Parathyroid adenoma (tissue), 2 donors: Measurements from ENCODE around the gene RLF.

Experiments
- H2AFZ ChIP-seq: fragments of 300-600 bp; sonication (generic); one replicate; pipeline ENCODE4 v1.7.0; 2017; ENCODE audit warnings: antibody characterized with exemption, mild to moderate bottlenecking
- H3K27ac ChIP-seq: fragments of 300-600 bp; sonication (generic); one replicate; pipeline ENCODE4 v1.7.0; 2017
- H3K27me3 ChIP-seq: fragments of 300-600 bp; sonication (generic); one replicate; pipeline ENCODE4 v1.7.0; 2017; ENCODE audit warnings: low read length; ENCODE audit not compliant: control insufficient read depth, insufficient read depth
- H3K36me3 ChIP-seq: fragments of 300-600 bp; sonication (generic); one replicate; pipeline ENCODE4 v1.7.0; 2017; ENCODE audit warnings: low read length; ENCODE audit not compliant: control insufficient read depth, insufficient read depth
- H3K4me1 ChIP-seq: fragments of 300-600 bp; sonication (generic); one replicate; pipeline ENCODE4 v1.7.0; 2017; ENCODE audit warnings: control low read depth
- H3K4me2 ChIP-seq: fragments of 300-600 bp; sonication (generic); one replicate; pipeline ENCODE4 v1.7.0; 2017; ENCODE audit warnings: low read length
- H3K4me3 ChIP-seq: fragments of 300-600 bp; sonication (generic); one replicate; pipeline ENCODE4 v1.7.0; 2017; ENCODE audit warnings: low read depth, low read length
- H3K79me2 ChIP-seq: fragments of 300-600 bp; sonication (generic); one replicate; pipeline ENCODE4 v1.7.0; 2017; ENCODE audit warnings: control low read depth
- H3K9ac ChIP-seq: fragments of 300-600 bp; sonication (generic); one replicate; pipeline ENCODE4 v1.7.0; 2017; ENCODE audit warnings: mild to moderate bottlenecking
- H3K9me3 ChIP-seq: fragments of 300-600 bp; sonication (generic); one replicate; pipeline ENCODE4 v1.7.0; 2017; ENCODE audit warnings: low read length; ENCODE audit not compliant: control insufficient read depth
- TF ChIP-seq, protein P1 (sequence below): fragments of 300-600 bp; sonication (generic); IDR thresholded peaks from one replicate; pipeline ENCODE4 v1.7.0; 2017; ENCODE audit warnings: antibody characterized with exemption, mild to moderate bottlenecking
- donor health status: primary hyperparathyroidism.

Gene RLF

DNA sequence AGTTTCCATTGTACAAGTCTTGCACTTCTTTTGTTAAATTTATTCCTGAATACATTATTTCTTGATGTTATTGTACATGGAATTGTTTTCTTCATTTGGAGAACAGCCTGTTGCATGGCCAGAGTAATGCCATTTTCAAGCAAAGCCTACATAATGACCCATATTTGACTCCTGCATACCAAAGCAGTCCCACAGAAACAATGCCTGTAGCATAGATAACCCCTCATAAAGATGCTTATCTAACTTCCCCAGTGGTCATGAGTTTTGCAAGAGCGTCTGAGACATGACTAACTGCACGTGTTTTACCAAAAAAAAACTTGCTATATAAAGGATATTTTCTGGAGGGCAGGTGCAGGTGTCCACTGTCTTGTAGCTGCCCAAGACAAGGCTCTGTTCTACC is 30.3 kb upstream of the RLF start:
- TF ChIP-seq, protein P1, sequence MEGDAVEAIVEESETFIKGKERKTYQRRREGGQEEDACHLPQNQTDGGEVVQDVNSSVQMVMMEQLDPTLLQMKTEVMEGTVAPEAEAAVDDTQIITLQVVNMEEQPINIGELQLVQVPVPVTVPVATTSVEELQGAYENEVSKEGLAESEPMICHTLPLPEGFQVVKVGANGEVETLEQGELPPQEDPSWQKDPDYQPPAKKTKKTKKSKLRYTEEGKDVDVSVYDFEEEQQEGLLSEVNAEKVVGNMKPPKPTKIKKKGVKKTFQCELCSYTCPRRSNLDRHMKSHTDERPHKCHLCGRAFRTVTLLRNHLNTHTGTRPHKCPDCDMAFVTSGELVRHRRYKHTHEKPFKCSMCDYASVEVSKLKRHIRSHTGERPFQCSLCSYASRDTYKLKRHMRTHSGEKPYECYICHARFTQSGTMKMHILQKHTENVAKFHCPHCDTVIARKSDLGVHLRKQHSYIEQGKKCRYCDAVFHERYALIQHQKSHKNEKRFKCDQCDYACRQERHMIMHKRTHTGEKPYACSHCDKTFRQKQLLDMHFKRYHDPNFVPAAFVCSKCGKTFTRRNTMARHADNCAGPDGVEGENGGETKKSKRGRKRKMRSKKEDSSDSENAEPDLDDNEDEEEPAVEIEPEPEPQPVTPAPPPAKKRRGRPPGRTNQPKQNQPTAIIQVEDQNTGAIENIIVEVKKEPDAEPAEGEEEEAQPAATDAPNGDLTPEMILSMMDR, result no peak
- H3K36me3 ChIP-seq, result no peaks in the 10 kb centered on the region
- no peak overlapping the region for H3K4me2 ChIP-seq

DNA sequence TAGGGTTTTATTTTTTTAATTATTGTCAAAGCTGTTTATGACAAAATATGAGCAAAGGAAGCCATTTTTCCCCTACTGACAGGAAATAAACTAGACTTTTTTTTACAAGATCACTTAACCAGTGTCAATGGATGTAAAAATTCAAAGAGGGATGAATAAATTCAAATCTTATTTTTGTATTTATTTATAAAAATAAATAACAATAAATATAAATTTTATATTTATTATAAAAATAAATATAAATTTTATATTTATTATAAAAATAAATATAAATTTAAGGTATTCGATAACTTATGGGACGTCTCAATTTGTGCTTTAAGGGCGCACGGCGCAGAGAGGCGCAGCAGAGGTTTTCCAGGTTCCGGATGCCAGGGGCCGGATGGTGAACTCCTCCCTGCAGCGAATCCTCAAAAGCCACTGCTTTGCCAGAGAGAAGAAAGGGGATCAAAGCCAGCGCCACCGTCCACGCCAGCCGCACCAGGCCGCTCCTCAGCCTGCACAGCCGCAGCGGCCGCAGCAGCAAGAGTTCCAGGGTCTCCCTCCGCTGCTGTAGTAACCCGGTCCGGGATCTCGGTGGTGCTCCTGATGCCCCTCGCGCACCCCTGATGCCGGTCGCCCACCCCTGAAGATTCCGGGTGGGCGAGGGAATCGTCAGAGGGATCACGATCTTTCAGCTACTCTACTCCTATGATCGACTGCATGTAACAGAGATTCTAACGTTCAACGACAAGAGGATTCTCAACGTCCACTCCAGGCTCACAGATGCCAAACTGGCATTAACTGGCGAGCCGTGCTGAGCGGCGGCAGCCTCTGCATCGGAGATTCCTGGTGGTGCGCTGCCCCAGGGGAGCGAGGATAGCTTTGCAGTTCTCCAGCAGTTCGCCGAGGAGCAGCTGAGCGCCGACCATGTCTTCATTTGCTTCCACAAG is 28.5 kb upstream of the RLF start:
- H3K27me3 ChIP-seq, result no peaks in the 10 kb centered on the region
- H3K36me3 ChIP-seq, result no peaks in the 10 kb centered on the region
- H3K79me2 ChIP-seq, result no peaks in the 10 kb centered on the region
- H3K4me2 ChIP-seq, result no peak overlapping the region
- H2AFZ ChIP-seq, result no peak overlapping the region
- no peak overlapping the region for H3K27ac ChIP-seq
- H3K4me3 ChIP-seq, result no peak overlapping the region
- no peak overlapping the region for H3K9ac ChIP-seq
- TF ChIP-seq, protein P1, result no peak
- no peaks in the 10 kb centered on the region for H3K4me1 ChIP-seq
- H3K9me3 ChIP-seq, result no peaks in the 10 kb centered on the region

More for the DNA sequence above, 30.3 kb upstream of the RLF start:
- H3K9ac ChIP-seq, result no peak overlapping the region
- no peak overlapping the region for H2AFZ ChIP-seq
- H3K4me1 ChIP-seq, result no peaks in the 10 kb centered on the region
- no peaks in the 10 kb centered on the region for H3K79me2 ChIP-seq
- H3K9me3 ChIP-seq, result no peaks in the 10 kb centered on the region
- H3K4me3 ChIP-seq, result no peak overlapping the region
- no peak overlapping the region for H3K27ac ChIP-seq
- no peaks in the 10 kb centered on the region for H3K27me3 ChIP-seq

DNA sequence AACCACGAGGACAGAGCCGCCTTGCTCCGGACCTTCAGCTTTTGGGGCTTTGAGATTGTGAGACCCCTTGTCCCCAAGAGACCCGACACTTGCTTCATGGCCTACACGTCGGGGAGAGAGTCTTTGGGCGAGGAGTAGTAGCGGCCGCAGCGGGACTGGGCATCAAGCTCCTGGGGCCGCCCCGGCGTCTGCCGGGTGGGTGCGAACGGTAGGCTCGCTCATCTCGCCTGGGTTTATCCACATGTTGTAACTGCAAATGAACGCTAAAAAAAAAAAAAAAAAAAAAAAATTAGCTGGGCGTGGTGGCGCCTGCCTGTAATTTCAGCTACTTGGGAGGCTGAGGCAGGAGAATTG is 27.9 kb upstream of the RLF start:
- Histone ChIP-seq H3K4me1 (no peaks in the 10 kb centered on the region), H3K27ac (no peak overlapping the region), H3K36me3 (no peaks in the 10 kb centered on the region), H3K27me3 (no peaks in the 10 kb centered on the region), H3K79me2 (no peaks in the 10 kb centered on the region), H2AFZ (no peak overlapping the region), H3K4me3 (no peak overlapping the region), H3K9me3 (no peaks in the 10 kb centered on the region), H3K9ac (no peak overlapping the region), H3K4me2 (no peak overlapping the region)
- TF ChIP-seq, protein P1, result no peak

DNA sequence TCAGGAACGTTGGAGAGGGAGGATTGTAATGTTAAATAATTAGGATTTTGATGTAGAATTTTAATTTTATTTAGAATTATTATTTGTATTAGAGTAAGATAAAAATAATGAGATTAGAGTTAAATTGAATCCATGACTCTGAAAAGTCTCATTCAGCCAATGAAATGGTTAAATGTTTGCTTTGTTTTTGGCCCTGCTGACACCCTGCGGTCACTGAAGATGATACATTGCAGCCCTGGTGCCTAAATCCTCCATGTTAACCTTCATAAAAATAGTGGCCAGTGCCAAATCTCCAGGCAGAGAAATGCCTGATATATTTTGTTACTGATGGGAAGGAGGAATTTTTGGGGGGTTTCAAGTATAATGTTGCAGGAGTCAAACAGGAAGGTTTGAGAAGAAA is 27.3 kb upstream of the RLF start:
- H3K4me2 ChIP-seq, result no peak overlapping the region
- H3K4me1 ChIP-seq, result no peaks in the 10 kb centered on the region
- H3K4me3 ChIP-seq, result no peak overlapping the region
- H3K36me3 ChIP-seq, result no peaks in the 10 kb centered on the region
- no peak overlapping the region for H3K9ac ChIP-seq
- no peak overlapping the region for H2AFZ ChIP-seq
- no peaks in the 10 kb centered on the region for H3K27me3 ChIP-seq
- TF ChIP-seq, protein P1, result no peak
- H3K9me3 ChIP-seq, result no peaks in the 10 kb centered on the region
- H3K79me2 ChIP-seq, result no peaks in the 10 kb centered on the region
- no peak overlapping the region for H3K27ac ChIP-seq
